Measurements from ENCODE around the gene CSRNP3.

DNA sequence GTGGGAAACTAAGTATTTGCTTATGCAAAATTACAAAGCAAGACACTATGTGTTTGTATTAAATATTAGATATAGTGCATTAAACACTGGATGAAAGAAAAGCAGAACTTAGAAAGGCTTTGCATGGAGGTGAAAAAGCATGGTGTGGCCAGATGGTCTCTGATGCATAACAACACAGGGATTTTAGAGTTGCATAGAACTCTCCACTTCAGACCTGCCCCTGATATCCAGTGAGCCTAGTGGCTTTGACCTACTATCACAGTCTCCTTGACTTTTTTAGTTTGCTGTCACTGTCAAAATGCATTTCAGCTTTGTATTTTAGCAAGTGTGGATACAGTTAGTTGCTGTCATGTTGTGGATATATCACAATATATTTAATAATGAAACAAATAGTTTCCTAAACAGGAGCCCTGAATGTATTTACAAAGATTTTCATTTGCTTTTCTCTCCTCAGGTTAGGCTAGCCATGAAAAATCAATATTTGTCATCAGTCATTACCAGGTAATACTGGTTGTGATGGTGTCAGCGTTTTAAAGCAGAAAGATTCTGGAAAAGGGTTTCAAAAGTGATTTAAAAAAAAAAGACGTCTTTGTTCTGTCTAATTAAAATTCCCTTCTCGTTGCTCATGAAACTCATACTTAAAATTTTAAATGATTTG, 5.2 kb downstream of the CSRNP3 start:
- TF ChIP-seq, protein P1, sequence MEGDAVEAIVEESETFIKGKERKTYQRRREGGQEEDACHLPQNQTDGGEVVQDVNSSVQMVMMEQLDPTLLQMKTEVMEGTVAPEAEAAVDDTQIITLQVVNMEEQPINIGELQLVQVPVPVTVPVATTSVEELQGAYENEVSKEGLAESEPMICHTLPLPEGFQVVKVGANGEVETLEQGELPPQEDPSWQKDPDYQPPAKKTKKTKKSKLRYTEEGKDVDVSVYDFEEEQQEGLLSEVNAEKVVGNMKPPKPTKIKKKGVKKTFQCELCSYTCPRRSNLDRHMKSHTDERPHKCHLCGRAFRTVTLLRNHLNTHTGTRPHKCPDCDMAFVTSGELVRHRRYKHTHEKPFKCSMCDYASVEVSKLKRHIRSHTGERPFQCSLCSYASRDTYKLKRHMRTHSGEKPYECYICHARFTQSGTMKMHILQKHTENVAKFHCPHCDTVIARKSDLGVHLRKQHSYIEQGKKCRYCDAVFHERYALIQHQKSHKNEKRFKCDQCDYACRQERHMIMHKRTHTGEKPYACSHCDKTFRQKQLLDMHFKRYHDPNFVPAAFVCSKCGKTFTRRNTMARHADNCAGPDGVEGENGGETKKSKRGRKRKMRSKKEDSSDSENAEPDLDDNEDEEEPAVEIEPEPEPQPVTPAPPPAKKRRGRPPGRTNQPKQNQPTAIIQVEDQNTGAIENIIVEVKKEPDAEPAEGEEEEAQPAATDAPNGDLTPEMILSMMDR (IDR thresholded peaks at IDR 0.05) = no peak
- TF ChIP-seq POLR2A (IDR thresholded peaks at IDR 0.05) = no peak

All from heart left ventricle (tissue), 13 donors.